Measurements from ENCODE around the gene SHD. TPM values are rescaled to one million over a fixed set of nuclear protein-coding genes. Genes with fewer than 3 reads are reported as not detected.

The SHD gene, protein sequence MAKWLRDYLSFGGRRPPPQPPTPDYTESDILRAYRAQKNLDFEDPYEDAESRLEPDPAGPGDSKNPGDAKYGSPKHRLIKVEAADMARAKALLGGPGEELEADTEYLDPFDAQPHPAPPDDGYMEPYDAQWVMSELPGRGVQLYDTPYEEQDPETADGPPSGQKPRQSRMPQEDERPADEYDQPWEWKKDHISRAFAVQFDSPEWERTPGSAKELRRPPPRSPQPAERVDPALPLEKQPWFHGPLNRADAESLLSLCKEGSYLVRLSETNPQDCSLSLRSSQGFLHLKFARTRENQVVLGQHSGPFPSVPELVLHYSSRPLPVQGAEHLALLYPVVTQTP
- not detected for total RNA-seq

GRCh38 chr19:4278419-4279266 is at the start of gene SHD:
Gene SHD (plus strand): TSS chr19:4279266. CDS start chr19:4280064, 798 bp downstream.

DNA sequence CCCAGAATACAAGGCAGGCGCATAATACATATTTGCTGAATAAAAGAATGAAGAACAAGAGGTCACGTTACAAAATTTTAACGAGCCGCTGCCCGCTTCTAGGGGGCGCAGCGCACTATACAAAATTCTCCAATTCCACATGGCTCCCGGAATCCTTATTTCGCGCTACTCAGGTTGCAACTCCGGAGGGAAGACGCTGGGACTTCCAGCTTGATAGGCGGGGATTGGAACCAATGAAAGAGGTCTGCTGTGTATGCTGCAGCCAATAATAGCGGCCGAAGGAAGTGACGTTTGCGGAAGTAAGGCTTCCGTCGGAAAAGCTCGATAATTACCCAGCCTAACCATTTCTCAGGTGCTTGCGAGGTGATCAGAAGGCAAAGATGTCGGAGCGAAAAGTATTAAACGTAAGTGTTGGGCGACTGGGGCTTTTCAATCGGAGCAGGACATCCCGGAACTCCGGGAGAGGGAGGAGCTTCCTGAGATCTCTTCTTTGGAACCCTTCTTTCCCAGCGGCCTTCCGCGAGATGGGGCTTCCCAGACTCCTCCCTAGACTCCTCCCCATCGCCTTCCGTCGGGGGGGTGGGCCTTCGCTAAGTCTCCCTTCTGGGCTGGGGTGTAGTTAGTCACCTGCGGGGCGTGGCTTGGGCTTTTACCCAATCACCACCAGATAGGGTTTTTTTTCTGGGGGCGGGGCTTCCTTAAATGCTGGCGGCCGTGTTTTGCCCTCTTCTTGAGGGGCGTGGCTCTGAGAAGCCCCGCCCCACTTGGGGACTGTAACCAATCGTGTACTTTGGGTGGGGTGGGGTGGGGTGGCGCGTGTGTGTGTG is 32.1 kb upstream of the SHD start, which contains the start of gene YJU2:
Gene YJU2 (plus strand): TSS at position 314 of the 827 bp plus-strand sequence. CDS start 67 bp downstream, at position 381.

GRCh38 chr19:4302243-4302640 is 23.2 kb downstream of the SHD start, which contains the start of gene TMIGD2:
Gene TMIGD2 (minus strand): TSS chr19:4302389. CDS start chr19:4302385, 4 bp downstream.

GRCh38 chr19:4304538-4305256 is 25.6 kb downstream of the SHD start, which contains the start of gene FSD1:
Gene FSD1 (plus strand): TSS chr19:4304598. CDS start chr19:4304747, 149 bp downstream.

GRCh38 chr19:4338441-4339355 is 59.6 kb downstream of the SHD start, which contains the start of gene STAP2:
Gene STAP2 (minus strand): TSS chr19:4338827. CDS start chr19:4338753, 74 bp downstream.

Other genes with a start within 250 kb of the SHD start
- gene ZBTB7A, start 212.4 kb upstream of the SHD start, total RNA-seq = 10 to 100 TPM; 24.6 to 31.0 TPM
- gene MAP2K2, start 155.1 kb upstream of the SHD start, total RNA-seq = 100 to 1,000 TPM; 158 to 199 TPM
- not detected for gene CREB3L3, start 125.6 kb upstream of the SHD start, total RNA-seq
- gene SIRT6, start 96.7 kb upstream of the SHD start, total RNA-seq = 10 to 100 TPM; 10.7 to 16.3 TPM
- under 1 TPM in 1 of 2 donors, not detected in 1; 0.34 TPM for gene ANKRD24, start 96.6 kb upstream of the SHD start, total RNA-seq
- gene EBI3, start 49.7 kb upstream of the SHD start, total RNA-seq = not detected
- gene YJU2, start 32.2 kb upstream of the SHD start, total RNA-seq = 10 to 100 TPM; 18.9 to 28.3 TPM
- gene TMIGD2, start 23.1 kb downstream of the SHD start, total RNA-seq = not detected
- 1 to 10 TPM in 1 of 2 donors, under 1 TPM in 1; 0.69 to 1.7 TPM for gene FSD1, start 25.3 kb downstream of the SHD start, total RNA-seq
- gene STAP2, start 59.6 kb downstream of the SHD start, total RNA-seq = 10 to 100 TPM; 15.7 to 16.2 TPM
- gene MPND, start 64.3 kb downstream of the SHD start, total RNA-seq = 1 to 10 TPM; 3.4 to 8.3 TPM
- gene SH3GL1, start 121.3 kb downstream of the SHD start, total RNA-seq = 10 to 100 TPM; 53.3 to 58.3 TPM
- gene CHAF1A, start 123.4 kb downstream of the SHD start, total RNA-seq = 10 to 100 TPM; 15.1 to 30.6 TPM
- 10 to 100 TPM; 46.3 to 49.6 TPM for gene UBXN6, start 178.5 kb downstream of the SHD start, total RNA-seq
- 10 to 100 TPM; 35.4 to 47.6 TPM for gene HDGFL2, start 193.0 kb downstream of the SHD start, total RNA-seq
- under 1 TPM; under 0.01 TPM for gene PLIN4, start 239.2 kb downstream of the SHD start, total RNA-seq